Stomach (tissue), 9 donors: ENCODE data around the gene SSTR3. TPM values are rescaled to one million over a fixed set of nuclear protein-coding genes. Genes with fewer than 3 reads are reported as not detected.
"Not testable (repeated sequence)": the region's sequence is repeated elsewhere in the genome, so short reads cannot be mapped to it uniquely, and the experiment has no call there.

Source experiments
- DNase-seq, 2 donors: peaks; one replicate each; pipeline versions ENCODE4 v3.0.0 to v3.0.0-alpha.2; 2013 to 2019
- H3K27ac ChIP-seq, 5 donors: fragments of 200-600 bp in 4 of 5; sonication (generic) in 4 of 5; one replicate each; pipeline ENCODE4 v1.5.1; 2013 to 2019; ENCODE audit warnings: mild to moderate bottlenecking in 1 of 5, moderate library complexity in 1 of 5
- H3K27me3 ChIP-seq, 3 donors: fragments of 200-600 bp; sonication (generic); one replicate each; pipeline ENCODE4 v1.5.1; 2017 to 2019; ENCODE audit warnings: mixed run types in 1 of 3
- H3K36me3 ChIP-seq, 4 donors: fragments of 200-600 bp; sonication (generic); 1 replicate in 3 of 4; 2 replicates in 1 of 4; pipeline ENCODE4 v1.5.1; 2016 to 2019
- H3K4me1 ChIP-seq, 4 donors: fragments of 200-600 bp; sonication (generic); one replicate each; pipeline ENCODE4 v1.5.1; 2016 to 2019
- H3K4me3 ChIP-seq, 4 donors: fragments of 200-600 bp; sonication (generic) in 3 of 4; one replicate each; pipeline ENCODE4 v1.5.1; 2016 to 2019; ENCODE audit warnings: mild to moderate bottlenecking in 1 of 4
- H3K9me3 ChIP-seq, 4 donors: fragments of 200-600 bp; sonication (generic); one replicate each; pipeline ENCODE4 v1.5.1; 2016 to 2019
- CTCF ChIP-seq, 7 experiments: fragments of 450-650 bp in 4 of 7; fragments of 200-600 bp in 3 of 7; sonication (generic) in 3 of 7; IDR thresholded peaks; one replicate each; pipeline ENCODE4 v1.5.1; 2016 to 2019; ENCODE audit warnings: antibody characterized with exemption in 7 of 7, control low read depth in 2 of 7, mild to moderate bottlenecking in 1 of 7
- EP300 ChIP-seq: sonication (generic); formaldehyde crosslinking; IDR thresholded peaks from one replicate; pipeline ENCODE4 v1.6.1; 2017; ENCODE audit warnings: antibody characterized with exemption
- POLR2A ChIP-seq, 4 donors: fragments of 450-650 bp; IDR thresholded peaks; one replicate each; pipeline ENCODE4 v1.6.1; 2016; ENCODE audit warnings: antibody characterized with exemption in 4 of 4, control low read depth in 2 of 4, mild to moderate bottlenecking in 1 of 4, moderate library complexity in 1 of 4
- POLR2AphosphoS5 ChIP-seq, 3 donors: sonication (generic); formaldehyde crosslinking; IDR thresholded peaks; one replicate each; pipeline ENCODE4 v1.6.1; 2016; ENCODE audit warnings: antibody characterized with exemption in 3 of 3
- WGBS, 5 donors: extraction: QIAGEN DNeasy Blood & Tissue Kit in 3 of 5; methylation state at CpG; one replicate each; pipeline versions ENCODE4 v1.1.5 to v1.1.7; 2013 to 2018; 5-methylcytosine and 5-hydroxymethylcytosine counted together
- intact Hi-C: fragments of 100-400 bp; cut with DNase I; formaldehyde crosslinking; loops from one replicate; pipeline ENCODE4 v1.15.1; 2023; ENCODE audit warnings: low total_unique reads
- polyA plus RNA-seq, 3 donors: library from polyadenylated mRNA; stranded (reverse); fragments of 200-250 nt; gene quantifications; one replicate each; pipeline ENCODE4 v1.2.3, GENCODE V29; 2013
- total RNA-seq, 5 donors: library from RNA; depleted of rRNA; stranded (reverse); fragments of >200 nt; gene quantifications; one replicate each; pipeline versions ENCODE4 v1.1.0 to v1.2.3, GENCODE V29; 2014 to 2016
- donor health status: healthy with polysubstance abuse.
- donor health status: Bipolar disorder and iron deficiency.
- donor health status: healthy.

SSTR3 gene
- total and polyA plus RNA-seq, 8 donors = 0.05 to 0.37 (median 0.12) TPM; not detected in 5

DNA sequence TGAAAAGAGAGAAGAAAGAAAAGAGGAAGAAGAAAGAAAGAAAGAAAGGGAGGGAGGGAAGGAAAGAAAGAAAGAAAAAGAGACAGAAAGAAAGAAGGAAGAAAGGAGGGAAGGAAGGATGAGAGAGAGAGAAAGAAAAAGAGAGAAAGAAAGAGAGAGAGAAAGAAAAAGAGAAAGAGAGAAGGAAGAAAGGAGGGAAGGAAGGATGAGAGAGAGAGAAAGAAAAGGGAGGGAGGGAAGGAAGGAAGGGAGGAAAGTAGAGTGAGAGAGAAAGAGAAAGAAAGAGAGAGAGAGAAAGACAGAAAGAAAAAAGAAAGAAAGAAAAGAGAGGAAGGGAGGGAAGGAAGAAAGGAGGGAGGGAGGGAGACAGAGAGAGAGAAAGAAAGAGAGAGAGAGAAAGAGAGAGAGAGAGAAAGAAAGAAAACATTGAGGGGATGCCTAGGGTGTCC, 43.3 kb upstream of the SSTR3 start:
- intact Hi-C loops = no loop called here
- TF ChIP-seq EP300 (no peak), CTCF (IDR thresholded peaks at IDR 0.05) (no peak), POLR2AphosphoS5 (IDR thresholded peaks at IDR 0.05) (no peak), POLR2A (IDR thresholded peaks at IDR 0.05) (no peak)
- Histone ChIP-seq H3K4me3 (no peak overlapping the region), H3K4me1 (peaks cover 0 to 9% (median 0%) of the 10 kb centered on the region in 4 donors), H3K27me3 (peaks cover 3 to 89% (median 36%) of the 10 kb centered on the region in 3 donors), H3K9me3 (no peaks in the 10 kb centered on the region), H3K27ac (no peak overlapping the region), H3K36me3 (no peaks in the 10 kb centered on the region)
- DNase-seq = no peak

- intact Hi-C loops = no loop called here
- WGBS, 5 donors = 19 to 32% (median 28%) methylated on average over 5 of the region's 5 CpGs
- Histone ChIP-seq H3K27ac (no peak overlapping the region), H3K9me3 (no peaks in the 10 kb centered on the region), H3K4me3 (no peak overlapping the region), H3K27me3 (peaks cover 3 to 89% (median 29%) of the 10 kb centered on the region in 3 donors), H3K4me1 (peaks cover 0 to 7% (median 0%) of the 10 kb centered on the region in 4 donors), H3K36me3 (no peaks in the 10 kb centered on the region)
- TF ChIP-seq POLR2AphosphoS5 (IDR thresholded peaks at IDR 0.05) (no peak), EP300 (no peak)
- DNase-seq = no peak
These were observed 42.6 kb upstream of the SSTR3 start for GRCh38 chr22:37254867-37255233.

DNA sequence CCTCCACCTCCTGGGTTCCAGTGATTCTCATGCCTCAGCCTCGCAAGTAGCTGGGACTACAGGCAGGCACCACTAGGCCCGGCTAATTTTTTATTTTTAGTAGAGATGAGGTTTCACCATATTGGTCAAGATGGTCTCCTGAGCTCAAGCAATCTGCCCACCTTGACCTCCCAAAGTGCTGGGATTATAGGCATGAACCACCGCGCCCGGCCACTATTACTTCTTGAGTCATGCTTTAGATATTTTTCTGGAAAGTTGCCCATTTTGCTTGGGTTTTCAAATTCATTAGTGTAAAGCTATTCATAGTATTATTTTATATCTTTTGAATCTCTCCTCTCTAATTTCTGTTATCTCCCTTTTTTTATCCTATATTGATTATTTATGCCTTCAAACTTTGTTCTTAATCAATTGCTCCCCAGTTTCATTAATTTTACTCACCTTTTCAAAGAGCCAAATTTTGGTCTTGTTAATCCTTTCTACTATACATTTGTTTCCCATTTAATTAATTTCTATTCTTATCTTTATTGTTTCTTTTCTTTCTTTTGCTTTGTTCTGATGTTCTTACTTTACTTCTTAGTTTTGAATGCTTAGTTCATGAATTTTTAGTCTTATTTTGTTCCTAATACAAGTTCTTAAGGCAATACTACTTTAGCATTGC, 42.1 kb upstream of the SSTR3 start:
- 49 to 65% (median 59%) methylated on average over 5 of the region's 5 CpGs for WGBS, 5 donors

GRCh38 chr22:37253126-37253660, 40.9 kb upstream of the SSTR3 start:
- TF ChIP-seq POLR2AphosphoS5 (IDR thresholded peaks at IDR 0.05) (no peak), POLR2A (IDR thresholded peaks at IDR 0.05) (no peak), EP300 (no peak), CTCF (IDR thresholded peaks at IDR 0.05) (no peak)
- no peak for DNase-seq
- H3K4me3 ChIP-seq = no peak overlapping the region
- no peaks in the 10 kb centered on the region for H3K9me3 ChIP-seq
- WGBS, 5 donors = 54 to 66% (median 59%) methylated on average over 7 of the region's 7 CpGs
- H3K27ac ChIP-seq = no peak overlapping the region
- intact Hi-C loops = no loop called here
- H3K36me3 ChIP-seq = no peaks in the 10 kb centered on the region
- peaks cover 3 to 76% (median 16%) of the 10 kb centered on the region in 3 donors for H3K27me3 ChIP-seq
- H3K4me1 ChIP-seq = no peaks in the 10 kb centered on the region

More for the DNA sequence above, 42.1 kb upstream of the SSTR3 start:
- Histone ChIP-seq H3K36me3 (no peaks in the 10 kb centered on the region), H3K4me1 (peaks cover 0 to 2% (median 0%) of the 10 kb centered on the region in 4 donors), H3K27me3 (peaks cover 3 to 87% (median 23%) of the 10 kb centered on the region in 3 donors), H3K4me3 (no peak overlapping the region), H3K27ac (no peak overlapping the region), H3K9me3 (no peaks in the 10 kb centered on the region)
- intact Hi-C loops = no loop called here
- TF ChIP-seq CTCF (IDR thresholded peaks at IDR 0.05) (no peak), POLR2A (IDR thresholded peaks at IDR 0.05) (no peak), POLR2AphosphoS5 (IDR thresholded peaks at IDR 0.05) (no peak), EP300 (no peak)
- DNase-seq = no peak

DNA sequence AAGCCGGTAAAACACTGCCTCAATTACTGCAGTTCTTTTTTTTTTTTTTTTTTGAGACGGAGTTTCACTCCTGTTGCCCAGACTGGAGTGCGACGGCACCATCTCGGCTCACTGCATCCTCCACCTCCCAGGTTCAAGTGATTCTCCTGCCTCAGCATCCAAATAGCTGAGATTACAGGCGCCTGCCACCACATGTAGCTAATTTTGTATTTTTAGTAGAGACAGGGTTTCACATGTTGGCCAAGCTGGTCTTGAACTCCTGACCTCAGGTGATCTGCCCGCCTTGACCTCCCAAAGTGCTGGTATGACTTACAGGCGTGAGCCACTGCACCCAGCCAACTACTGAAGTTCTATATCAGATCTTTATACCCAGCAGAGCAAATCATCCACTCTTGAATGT, 39.6 kb upstream of the SSTR3 start:
- H3K4me3 ChIP-seq, H3K9me3 ChIP-seq, H3K27ac ChIP-seq, H3K4me1 ChIP-seq, DNase-seq, intact Hi-C loops, H3K36me3 ChIP-seq: not testable (repeated sequence)
- 83 to 86% (median 85%) methylated on average over 8 of the region's 8 CpGs for WGBS, 5 donors
- H3K27me3 ChIP-seq = peaks cover 3 to 62% (median 11%) of the 10 kb centered on the region in 3 donors
